OCI-LY7 (cell line): ENCODE data around the gene CST6. TPM values are rescaled to one million over a fixed set of nuclear protein-coding genes. Genes with fewer than 3 reads are reported as not detected.

Source experiments
- BruUV-seq: library from RNA; stranded (reverse); fragments of 400-500 nt; replicated peaks from 2 replicates; lab custom pipeline; 2021; lab: Mats Ljungman, UMichigan
- CTCF ChIA-PET: fragments of 300-600 bp; sonication (Branson Sonifier 250); formaldehyde crosslinking; loops from one replicate; lab custom pipeline; 2022; ENCODE audit warnings: antibody characterized with exemption; ENCODE audit not compliant: unreplicated experiment; lab: Charles Lee
- POLR2A ChIA-PET: fragments of 300-600 bp; sonication (Branson Sonifier 250); formaldehyde crosslinking; loops from one replicate; lab custom pipeline; 2022; ENCODE audit warnings: antibody characterized with exemption; lab: Charles Lee
- DNase-seq: peaks from one replicate; pipeline ENCODE4 v3.0.0-alpha.2; 2015; ENCODE audit warnings: low spot score
- H2AFZ ChIP-seq: fragments of 200-600 bp; sonication (generic), shearing (Covaris generic); 2 replicates; pipeline ENCODE4 v1.6.1; 2014; ENCODE audit warnings: mild to moderate bottlenecking, antibody characterized with exemption, low read length, moderate library complexity
- H3K27ac ChIP-seq: fragments of 200-600 bp; sonication (generic); 2 replicates; pipeline ENCODE4 v1.5.1; 2014; ENCODE audit warnings: mixed run types, low read depth, mild to moderate bottlenecking, moderate library complexity, low read length, inconsistent platforms; ENCODE audit not compliant: poor library complexity, severe bottlenecking
- H3K36me3 ChIP-seq: fragments of 200-600 bp; sonication (generic); 2 replicates; pipeline ENCODE4 v1.6.1; 2014; ENCODE audit warnings: mild to moderate bottlenecking, antibody characterized with exemption, low read length, moderate library complexity, mixed read lengths; ENCODE audit not compliant: insufficient read depth
- H3K4me1 ChIP-seq: fragments of 200-600 bp; sonication (generic); 2 replicates; pipeline ENCODE4 v1.5.1; 2014; ENCODE audit warnings: mild to moderate bottlenecking, low read length; ENCODE audit not compliant: insufficient read depth, poor library complexity, severe bottlenecking
- H3K4me2 ChIP-seq: fragments of 200-600 bp; sonication (generic); 2 replicates; pipeline ENCODE4 v1.6.1; 2014; ENCODE audit warnings: mild to moderate bottlenecking, low read length
- H3K4me3 ChIP-seq: fragments of 200-600 bp; sonication (generic); 2 replicates; pipeline ENCODE4 v1.5.1; 2014; ENCODE audit warnings: mild to moderate bottlenecking, low read depth, low read length; ENCODE audit not compliant: poor library complexity, severe bottlenecking
- H3K79me2 ChIP-seq: fragments of 200-600 bp; sonication (generic); 2 replicates; pipeline ENCODE4 v1.6.1; 2016; ENCODE audit warnings: low read depth, mild to moderate bottlenecking, low read length, moderate library complexity, mixed read lengths; ENCODE audit not compliant: insufficient read depth
- H3K9me2 ChIP-seq: fragments of 200-600 bp; sonication (generic); 2 replicates; pipeline ENCODE4 v1.6.1; 2016; ENCODE audit warnings: mild to moderate bottlenecking, low read length, mixed read lengths; ENCODE audit not compliant: insufficient read depth
- H3K9me3 ChIP-seq: fragments of 200-600 bp; sonication (generic); 2 replicates; pipeline ENCODE4 v1.6.1; 2014; ENCODE audit warnings: mild to moderate bottlenecking, mixed run types, low read length, mixed read lengths
- H4K20me1 ChIP-seq: fragments of 200-600 bp; sonication (generic); 2 replicates; pipeline ENCODE4 v1.6.1; 2014; ENCODE audit warnings: mild to moderate bottlenecking, antibody characterized with exemption, low read length, moderate library complexity, mixed read lengths; ENCODE audit not compliant: insufficient read depth
- CTCF ChIP-seq: fragments of 200-600 bp; sonication (generic); conservative IDR thresholded peaks from 2 replicates; pipeline ENCODE4 v1.5.1; 2014; ENCODE audit warnings: mild to moderate bottlenecking, antibody characterized with exemption, low read length, moderate library complexity, mixed read lengths
- EZH2phosphoT487 ChIP-seq: fragments of 200-600 bp; sonication (generic); IDR thresholded peaks from 2 replicates; pipeline ENCODE4 v1.6.1; 2018; ENCODE audit warnings: low read depth, borderline replicate concordance, mild to moderate bottlenecking, mixed run types, antibody characterized with exemption, low read length, moderate library complexity, mixed read lengths
- intact Hi-C: fragments of 100-400 bp; cut with micrococcal nuclease; formaldehyde crosslinking; loops from one replicate; pipeline ENCODE4 v1.10.0; 2022; ENCODE audit not compliant: unreplicated experiment
- total RNA-seq, 2 experiments: library from RNA; depleted of rRNA in 1 of 2; stranded (reverse); fragments of >200 nt in 1 of 2; shearing (Covaris generic) in 1 of 2; gene quantifications; 2 replicates each; pipeline ENCODE4 v1.2.3, GENCODE V29; 2014 to 2022

CST6 gene
- total RNA-seq, 2 experiments from 2014 or later = not detected

- no peak for DNase-seq
- no peaks in the 10 kb centered on the region for H4K20me1 ChIP-seq
- no peaks in the 10 kb centered on the region for H3K36me3 ChIP-seq
- no peak overlapping the region for H3K4me2 ChIP-seq
- H3K4me3 ChIP-seq = no peak overlapping the region
- H3K4me1 ChIP-seq = no peaks in the 10 kb centered on the region
- ChIA-PET CTCF (no interaction called here), POLR2A (interaction anchor here (0.6 kb wide), 2 partner anchors 42 to 128 kb away, joined by 3 to 5 read pairs; partner anchors contain the start of gene FIBP)
- H3K9me3 ChIP-seq = no peaks in the 10 kb centered on the region
- intact Hi-C loops = no loop called here
- BruUV-seq = no TSS peak
- TF ChIP-seq EZH2phosphoT487 = no peak
- TF ChIP-seq CTCF = no peak
- H2AFZ ChIP-seq = no peak overlapping the region
- no peaks in the 10 kb centered on the region for H3K9me2 ChIP-seq
- H3K79me2 ChIP-seq = no peaks in the 10 kb centered on the region
- H3K27ac ChIP-seq = no peak overlapping the region
These were observed 4.4 kb downstream of the CST6 start for GRCh38 chr11:66015936-66016792.

- BruUV-seq = no TSS peak
These were observed 5.0 kb downstream of the CST6 start for GRCh38 chr11:66016793-66017177.

More at GRCh38 chr11:66016793-66017177, 5.0 kb downstream of the CST6 start:
- ChIA-PET POLR2A (interaction anchor here (0.6 kb wide), 1 partner anchor 129 kb away, joined by 3 read pairs; the partner anchor contains the start of gene FIBP), CTCF (no interaction called here)
- H3K9me2 ChIP-seq = no peaks in the 10 kb centered on the region
- no peak overlapping the region for H3K27ac ChIP-seq
- H3K9me3 ChIP-seq = no peaks in the 10 kb centered on the region
- H3K4me1 ChIP-seq = no peaks in the 10 kb centered on the region
- intact Hi-C loops = no loop called here
- no peak overlapping the region for H3K4me2 ChIP-seq
- TF ChIP-seq CTCF (no peak), EZH2phosphoT487 (no peak)
- DNase-seq = no peak
- H3K79me2 ChIP-seq = no peaks in the 10 kb centered on the region
- H2AFZ ChIP-seq = no peak overlapping the region
- no peak overlapping the region for H3K4me3 ChIP-seq
- no peaks in the 10 kb centered on the region for H4K20me1 ChIP-seq
- no peaks in the 10 kb centered on the region for H3K36me3 ChIP-seq
